Measurements from ENCODE around the gene ACTA1. TPM values are rescaled to one million over a fixed set of nuclear protein-coding genes. Genes with fewer than 3 reads are reported as not detected.
"Not testable (repeated sequence)": the region's sequence is repeated elsewhere in the genome, so short reads cannot be mapped to it uniquely, and the experiment has no call there.

Gene ACTA1
- total RNA-seq, 1 experiment from 2014 or later = not detected

DNA sequence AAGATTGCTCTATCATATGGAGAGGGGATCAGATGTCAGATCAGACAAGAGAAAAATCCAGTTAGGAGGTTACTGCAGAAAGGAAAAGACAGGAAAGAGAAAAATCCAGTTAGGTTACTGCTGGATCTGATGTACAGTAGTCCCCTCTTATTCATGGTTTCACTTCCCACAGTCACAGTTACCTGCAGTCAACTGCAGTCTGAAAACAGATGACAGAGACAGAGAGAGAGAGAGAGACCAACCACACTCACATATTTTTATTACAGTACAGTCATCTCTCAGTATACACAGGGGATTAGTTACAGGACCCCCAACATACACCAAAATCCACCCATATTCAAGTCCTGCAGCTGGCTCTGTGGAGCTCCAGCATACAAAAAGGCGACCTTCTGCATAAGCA, 45.0 kb upstream of the ACTA1 start:
- H3K27me3 ChIP-seq (ENCODE audit: control insufficient read depth, insufficient read depth, low read length) = no peaks in the 10 kb centered on the region
- no peaks in the 10 kb centered on the region for H3K4me1 ChIP-seq (ENCODE audit: control insufficient read depth, insufficient read depth, low read length)
- CTCF ChIA-PET = no interaction called here
- TF ChIP-seq, protein P1, sequence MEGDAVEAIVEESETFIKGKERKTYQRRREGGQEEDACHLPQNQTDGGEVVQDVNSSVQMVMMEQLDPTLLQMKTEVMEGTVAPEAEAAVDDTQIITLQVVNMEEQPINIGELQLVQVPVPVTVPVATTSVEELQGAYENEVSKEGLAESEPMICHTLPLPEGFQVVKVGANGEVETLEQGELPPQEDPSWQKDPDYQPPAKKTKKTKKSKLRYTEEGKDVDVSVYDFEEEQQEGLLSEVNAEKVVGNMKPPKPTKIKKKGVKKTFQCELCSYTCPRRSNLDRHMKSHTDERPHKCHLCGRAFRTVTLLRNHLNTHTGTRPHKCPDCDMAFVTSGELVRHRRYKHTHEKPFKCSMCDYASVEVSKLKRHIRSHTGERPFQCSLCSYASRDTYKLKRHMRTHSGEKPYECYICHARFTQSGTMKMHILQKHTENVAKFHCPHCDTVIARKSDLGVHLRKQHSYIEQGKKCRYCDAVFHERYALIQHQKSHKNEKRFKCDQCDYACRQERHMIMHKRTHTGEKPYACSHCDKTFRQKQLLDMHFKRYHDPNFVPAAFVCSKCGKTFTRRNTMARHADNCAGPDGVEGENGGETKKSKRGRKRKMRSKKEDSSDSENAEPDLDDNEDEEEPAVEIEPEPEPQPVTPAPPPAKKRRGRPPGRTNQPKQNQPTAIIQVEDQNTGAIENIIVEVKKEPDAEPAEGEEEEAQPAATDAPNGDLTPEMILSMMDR (IDR thresholded peaks at IDR 0.05) = no peak
- TF ChIP-seq SIN3A (IDR thresholded peaks at IDR 0.05; ENCODE audit: borderline replicate concordance, insufficient read depth, low read depth, low read length) = no peak
- no peak for TF ChIP-seq POLR2AphosphoS5 (IDR thresholded peaks at IDR 0.05; ENCODE audit: low read depth, low read length)
- no peak for TF ChIP-seq TCF7L2 (IDR thresholded peaks at IDR 0.05; ENCODE audit: low read depth, low read length)
- TF ChIP-seq, protein P2, sequence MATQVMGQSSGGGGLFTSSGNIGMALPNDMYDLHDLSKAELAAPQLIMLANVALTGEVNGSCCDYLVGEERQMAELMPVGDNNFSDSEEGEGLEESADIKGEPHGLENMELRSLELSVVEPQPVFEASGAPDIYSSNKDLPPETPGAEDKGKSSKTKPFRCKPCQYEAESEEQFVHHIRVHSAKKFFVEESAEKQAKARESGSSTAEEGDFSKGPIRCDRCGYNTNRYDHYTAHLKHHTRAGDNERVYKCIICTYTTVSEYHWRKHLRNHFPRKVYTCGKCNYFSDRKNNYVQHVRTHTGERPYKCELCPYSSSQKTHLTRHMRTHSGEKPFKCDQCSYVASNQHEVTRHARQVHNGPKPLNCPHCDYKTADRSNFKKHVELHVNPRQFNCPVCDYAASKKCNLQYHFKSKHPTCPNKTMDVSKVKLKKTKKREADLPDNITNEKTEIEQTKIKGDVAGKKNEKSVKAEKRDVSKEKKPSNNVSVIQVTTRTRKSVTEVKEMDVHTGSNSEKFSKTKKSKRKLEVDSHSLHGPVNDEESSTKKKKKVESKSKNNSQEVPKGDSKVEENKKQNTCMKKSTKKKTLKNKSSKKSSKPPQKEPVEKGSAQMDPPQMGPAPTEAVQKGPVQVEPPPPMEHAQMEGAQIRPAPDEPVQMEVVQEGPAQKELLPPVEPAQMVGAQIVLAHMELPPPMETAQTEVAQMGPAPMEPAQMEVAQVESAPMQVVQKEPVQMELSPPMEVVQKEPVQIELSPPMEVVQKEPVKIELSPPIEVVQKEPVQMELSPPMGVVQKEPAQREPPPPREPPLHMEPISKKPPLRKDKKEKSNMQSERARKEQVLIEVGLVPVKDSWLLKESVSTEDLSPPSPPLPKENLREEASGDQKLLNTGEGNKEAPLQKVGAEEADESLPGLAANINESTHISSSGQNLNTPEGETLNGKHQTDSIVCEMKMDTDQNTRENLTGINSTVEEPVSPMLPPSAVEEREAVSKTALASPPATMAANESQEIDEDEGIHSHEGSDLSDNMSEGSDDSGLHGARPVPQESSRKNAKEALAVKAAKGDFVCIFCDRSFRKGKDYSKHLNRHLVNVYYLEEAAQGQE (IDR thresholded peaks at IDR 0.05; ENCODE audit: insufficient read depth in 1 of 2, low read depth in 2 of 2, low read length in 1 of 2) = no peak
- intact Hi-C loops (cut with micrococcal nuclease; ENCODE audit: unreplicated experiment) (no loop called here), in situ Hi-C loops (cut with HindIII; ENCODE audit: low pct_unique_long_range_greater_than_20kb, low sequenced_read_pairs) (no loop called here)
- no peak for ATAC-seq
- BruUV-seq (replicated peaks) = no TSS peak
- DNase-seq (ENCODE audit: low read depth, low spot score) = no peak
- no peak overlapping the region for H3K27ac ChIP-seq (ENCODE audit: low read length)
- H3K9me3 ChIP-seq (ENCODE audit: control insufficient read depth, insufficient read depth, low read depth, low read length) = no peaks in the 10 kb centered on the region
- peaks cover 5% of the 10 kb centered on the region for H3K36me3 ChIP-seq (ENCODE audit: control insufficient read depth, insufficient read depth, low read length)
- POLR2A ChIA-PET = no interaction called here
- H3K4me3 ChIP-seq (ENCODE audit: low read depth in 2 of 2, low read length in 2 of 2) = no peak overlapping the region

DNA sequence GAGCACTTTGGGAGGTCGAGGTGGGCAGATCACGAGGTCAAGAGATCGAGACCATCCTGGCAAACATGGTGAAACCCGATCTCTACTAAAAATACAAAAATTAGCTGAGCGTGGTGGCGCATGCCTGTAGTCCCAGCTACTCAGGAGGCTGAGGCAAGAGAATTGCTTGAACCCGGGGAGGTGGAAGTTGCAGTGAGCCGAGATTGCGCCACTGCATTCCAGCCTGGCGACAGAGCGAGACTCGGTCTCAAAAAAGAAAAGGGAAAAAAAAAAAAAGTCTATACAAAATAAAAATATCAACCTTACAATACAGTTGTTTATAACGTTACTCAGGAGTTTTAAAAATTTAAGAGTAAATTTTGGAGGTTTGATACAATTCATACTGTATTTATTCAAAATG, 42.0 kb upstream of the ACTA1 start:
- H3K36me3 ChIP-seq (ENCODE audit: control insufficient read depth, insufficient read depth, low read length); H3K4me1 ChIP-seq (ENCODE audit: control insufficient read depth, insufficient read depth, low read length); in situ Hi-C loops (cut with HindIII; ENCODE audit: low pct_unique_long_range_greater_than_20kb, low sequenced_read_pairs); intact Hi-C loops (cut with micrococcal nuclease; ENCODE audit: unreplicated experiment); ATAC-seq; POLR2A ChIA-PET; H3K27ac ChIP-seq (ENCODE audit: low read length); H3K4me3 ChIP-seq (ENCODE audit: low read depth in 2 of 2, low read length in 2 of 2); H3K9me3 ChIP-seq (ENCODE audit: control insufficient read depth, insufficient read depth, low read depth, low read length); H3K27me3 ChIP-seq (ENCODE audit: control insufficient read depth, insufficient read depth, low read length); DNase-seq (ENCODE audit: low read depth, low spot score); BruUV-seq (replicated peaks): not testable (repeated sequence)
- CTCF ChIA-PET = interaction anchor here (0.6 kb wide), 1 partner anchor 319 kb away, joined by 3 read pairs; no protein-coding TSS in a partner anchor

DNA sequence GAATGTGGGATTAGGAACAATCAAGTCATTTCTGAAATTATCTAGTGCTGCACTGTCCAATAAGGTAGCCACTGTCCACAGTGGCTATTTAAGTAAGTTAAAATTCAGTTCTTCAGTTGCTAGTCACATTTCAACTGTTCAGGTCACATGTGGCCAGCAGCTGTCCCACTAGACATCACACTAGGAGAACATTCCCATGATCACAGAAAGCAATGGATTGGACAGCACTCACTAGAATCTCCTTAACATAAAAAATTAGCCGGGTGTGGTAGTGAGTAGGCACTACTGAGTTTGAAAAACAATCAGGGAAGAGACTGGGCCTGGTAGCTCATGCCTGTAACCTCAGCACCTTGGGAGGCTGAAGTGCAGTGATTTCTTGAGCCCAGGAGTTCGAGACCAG, 40.6 kb upstream of the ACTA1 start:
- no peaks in the 10 kb centered on the region for H3K4me1 ChIP-seq (ENCODE audit: control insufficient read depth, insufficient read depth, low read length)
- H3K36me3 ChIP-seq (ENCODE audit: control insufficient read depth, insufficient read depth, low read length) = peaks cover 3% of the 10 kb centered on the region
- TF ChIP-seq, protein P1 (IDR thresholded peaks at IDR 0.05) = no peak
- TF ChIP-seq TCF7L2 (IDR thresholded peaks at IDR 0.05; ENCODE audit: low read depth, low read length) = no peak
- TF ChIP-seq POLR2AphosphoS5 (IDR thresholded peaks at IDR 0.05; ENCODE audit: low read depth, low read length) = no peak
- TF ChIP-seq, protein P2 (IDR thresholded peaks at IDR 0.05; ENCODE audit: insufficient read depth in 1 of 2, low read depth in 2 of 2, low read length in 1 of 2) = no peak
- no peak for TF ChIP-seq SIN3A (IDR thresholded peaks at IDR 0.05; ENCODE audit: borderline replicate concordance, insufficient read depth, low read depth, low read length)
- in situ Hi-C loops (cut with HindIII; ENCODE audit: low pct_unique_long_range_greater_than_20kb, low sequenced_read_pairs) = no loop called here
- no peak overlapping the region for H3K27ac ChIP-seq (ENCODE audit: low read length)
- intact Hi-C loops (cut with micrococcal nuclease; ENCODE audit: unreplicated experiment) = no loop called here
- no peak for DNase-seq (ENCODE audit: low read depth, low spot score)
- H3K9me3 ChIP-seq (ENCODE audit: control insufficient read depth, insufficient read depth, low read depth, low read length) = no peaks in the 10 kb centered on the region
- H3K4me3 ChIP-seq (ENCODE audit: low read depth in 2 of 2, low read length in 2 of 2) = no peak overlapping the region
- no peaks in the 10 kb centered on the region for H3K27me3 ChIP-seq (ENCODE audit: control insufficient read depth, insufficient read depth, low read length)
- no peak for ATAC-seq
- ChIA-PET CTCF (no interaction called here), POLR2A (no interaction called here)
- BruUV-seq (replicated peaks) = no TSS peak
